Osteoblast (primary cell): ENCODE measurements around the gene PSMB5. TPM values are rescaled to one million over a fixed set of nuclear protein-coding genes. Genes with fewer than 3 reads are reported as not detected.

Experiments
- DNase-seq: peaks from one replicate; pipeline ENCODE4 v3.0.0; 2011; ENCODE audit warnings: low spot score, mixed read lengths; ENCODE audit not compliant: insufficient read length; ENCODE audit errors: missing footprints
- H2AFZ ChIP-seq: 2 replicates; pipeline ENCODE4 v1.6.0; 2011; ENCODE audit warnings: mild to moderate bottlenecking, low read length
- H3K27ac ChIP-seq: 2 replicates; pipeline ENCODE4 v1.5.1; 2011; ENCODE audit warnings: mild to moderate bottlenecking, low read depth, low read length, moderate library complexity
- H3K27me3 ChIP-seq: 2 replicates; pipeline ENCODE4 v1.6.0; 2012; ENCODE audit warnings: mild to moderate bottlenecking, control low read depth, inconsistent platforms, low read length, moderate library complexity; ENCODE audit not compliant: insufficient read depth
- H3K36me3 ChIP-seq: 2 replicates; pipeline ENCODE4 v1.5.1; 2011; ENCODE audit warnings: mild to moderate bottlenecking, low read length, control low read depth, moderate library complexity; ENCODE audit not compliant: insufficient read depth
- H3K4me1 ChIP-seq: 2 replicates; pipeline ENCODE4 v1.5.1; 2011; ENCODE audit warnings: mild to moderate bottlenecking, low read length, control low read depth, moderate library complexity; ENCODE audit not compliant: insufficient read depth
- H3K4me2 ChIP-seq: 2 replicates; pipeline ENCODE4 v1.6.0; 2011; ENCODE audit warnings: mild to moderate bottlenecking, low read length; ENCODE audit not compliant: insufficient read depth
- H3K4me3 ChIP-seq: fragments of 200-600 bp; sonication (generic); 3 replicates; pipeline ENCODE4 v1.5.1; 2012; ENCODE audit warnings: mild to moderate bottlenecking, low read length, inconsistent platforms; ENCODE audit not compliant: insufficient read depth
- H3K79me2 ChIP-seq: 2 replicates; pipeline ENCODE4 v1.6.0; 2012; ENCODE audit warnings: mild to moderate bottlenecking, low read length, control low read depth, inconsistent platforms; ENCODE audit not compliant: insufficient read depth
- H3K9me3 ChIP-seq: 2 replicates; pipeline ENCODE4 v1.5.1; 2011; ENCODE audit warnings: low read depth, low read length, control low read depth
- H4K20me1 ChIP-seq: 2 replicates; pipeline ENCODE4 v1.6.0; 2012; ENCODE audit warnings: mild to moderate bottlenecking, low read length, control low read depth; ENCODE audit not compliant: insufficient read depth
- total RNA-seq: library from RNA; depleted of rRNA; stranded (reverse); fragments of >200 nt; gene quantifications from 2 replicates; pipeline ENCODE4 v1.2.3, GENCODE V29; 2012
- TF ChIP-seq, protein P1 (sequence below): IDR thresholded peaks from 2 replicates; pipeline ENCODE4 v1.5.1; 2011; ENCODE audit warnings: mild to moderate bottlenecking, low read depth, low read length, moderate library complexity; ENCODE audit errors: extremely low read depth

PSMB5 gene
- total RNA-seq, 1 donor = 162 TPM

- H3K36me3 ChIP-seq = peaks cover 77% of the 10 kb centered on the region
These were observed 43.3 kb upstream of the PSMB5 start for GRCh38 chr14:23077962-23078361.

GRCh38 chr14:23076785-23077408, 42.2 kb upstream of the PSMB5 start:
- TF ChIP-seq, protein P1, sequence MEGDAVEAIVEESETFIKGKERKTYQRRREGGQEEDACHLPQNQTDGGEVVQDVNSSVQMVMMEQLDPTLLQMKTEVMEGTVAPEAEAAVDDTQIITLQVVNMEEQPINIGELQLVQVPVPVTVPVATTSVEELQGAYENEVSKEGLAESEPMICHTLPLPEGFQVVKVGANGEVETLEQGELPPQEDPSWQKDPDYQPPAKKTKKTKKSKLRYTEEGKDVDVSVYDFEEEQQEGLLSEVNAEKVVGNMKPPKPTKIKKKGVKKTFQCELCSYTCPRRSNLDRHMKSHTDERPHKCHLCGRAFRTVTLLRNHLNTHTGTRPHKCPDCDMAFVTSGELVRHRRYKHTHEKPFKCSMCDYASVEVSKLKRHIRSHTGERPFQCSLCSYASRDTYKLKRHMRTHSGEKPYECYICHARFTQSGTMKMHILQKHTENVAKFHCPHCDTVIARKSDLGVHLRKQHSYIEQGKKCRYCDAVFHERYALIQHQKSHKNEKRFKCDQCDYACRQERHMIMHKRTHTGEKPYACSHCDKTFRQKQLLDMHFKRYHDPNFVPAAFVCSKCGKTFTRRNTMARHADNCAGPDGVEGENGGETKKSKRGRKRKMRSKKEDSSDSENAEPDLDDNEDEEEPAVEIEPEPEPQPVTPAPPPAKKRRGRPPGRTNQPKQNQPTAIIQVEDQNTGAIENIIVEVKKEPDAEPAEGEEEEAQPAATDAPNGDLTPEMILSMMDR = peak; percentile 72
- no peaks in the 10 kb centered on the region for H3K27me3 ChIP-seq
- no peak overlapping the region for H2AFZ ChIP-seq
- peaks cover 82% of the 10 kb centered on the region for H3K36me3 ChIP-seq
- DNase-seq = peak; percentile 46
- H3K4me2 ChIP-seq = no peak overlapping the region
- H3K4me1 ChIP-seq = peaks cover 54% of the 10 kb centered on the region
- peaks cover 1% of the 10 kb centered on the region for H4K20me1 ChIP-seq
- no peaks in the 10 kb centered on the region for H3K9me3 ChIP-seq
- no peak overlapping the region for H3K4me3 ChIP-seq
- peak overlapping the region; percentile 90 for H3K27ac ChIP-seq
- H3K79me2 ChIP-seq = peaks cover 43% of the 10 kb centered on the region

More at GRCh38 chr14:23077962-23078361, 43.3 kb upstream of the PSMB5 start:
- Histone ChIP-seq H4K20me1 (no peaks in the 10 kb centered on the region), H3K27me3 (no peaks in the 10 kb centered on the region), H3K9me3 (no peaks in the 10 kb centered on the region), H3K27ac (peak overlapping the region; percentile 90), H3K4me3 (peak overlapping the region; percentile 10), H3K4me1 (peaks cover 47% of the 10 kb centered on the region), H2AFZ (no peak overlapping the region), H3K79me2 (peaks cover 38% of the 10 kb centered on the region), H3K4me2 (peak overlapping the region; percentile 63)
- TF ChIP-seq, protein P1 = no peak
- no peak for DNase-seq

GRCh38 chr14:23074906-23075305, 40.2 kb upstream of the PSMB5 start:
- no peak overlapping the region for H3K27ac ChIP-seq
- peaks cover 56% of the 10 kb centered on the region for H3K79me2 ChIP-seq
- H3K27me3 ChIP-seq = no peaks in the 10 kb centered on the region
- no peak overlapping the region for H2AFZ ChIP-seq
- DNase-seq = no peak
- H4K20me1 ChIP-seq = peaks cover 9% of the 10 kb centered on the region
- H3K4me1 ChIP-seq = peaks cover 53% of the 10 kb centered on the region
- no peak overlapping the region for H3K4me2 ChIP-seq
- TF ChIP-seq, protein P1 = no peak
- H3K4me3 ChIP-seq = no peak overlapping the region
- H3K36me3 ChIP-seq = peaks cover 64% of the 10 kb centered on the region
- H3K9me3 ChIP-seq = no peaks in the 10 kb centered on the region

DNA sequence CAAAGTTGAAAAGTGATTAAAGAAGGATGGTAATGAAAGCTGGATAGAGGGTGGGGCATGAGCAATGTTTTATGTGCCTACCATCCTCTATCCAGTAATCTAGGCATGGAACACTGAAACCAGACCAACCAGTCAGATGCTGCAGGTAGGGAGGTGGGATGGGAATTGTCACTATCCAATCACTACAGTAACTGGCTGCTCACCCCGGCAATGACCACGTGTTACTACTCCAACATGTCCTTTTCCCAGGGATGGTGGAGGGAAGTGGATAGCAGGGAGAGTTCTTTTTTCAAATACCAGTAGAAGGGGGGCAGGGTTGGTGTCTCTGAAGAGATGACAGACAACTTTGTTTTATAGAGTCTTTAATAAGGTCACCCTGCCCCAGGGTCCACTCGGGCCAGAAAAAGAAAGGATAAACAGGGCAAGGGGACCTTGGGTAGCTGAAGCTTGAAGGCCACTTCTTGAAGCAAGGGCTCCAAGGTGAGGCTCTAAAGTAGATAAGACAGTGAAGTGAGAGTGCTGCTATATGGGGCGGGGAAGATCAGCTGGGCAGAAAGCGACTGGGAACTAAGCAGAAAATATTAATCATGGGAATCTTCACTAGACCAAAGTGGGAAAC, 37.3 kb upstream of the PSMB5 start:
- H3K4me1 ChIP-seq = peaks cover 39% of the 10 kb centered on the region
- no peak overlapping the region for H2AFZ ChIP-seq
- peaks cover 72% of the 10 kb centered on the region for H3K36me3 ChIP-seq
- H3K27me3 ChIP-seq = no peaks in the 10 kb centered on the region
- TF ChIP-seq, protein P1 = no peak
- H3K79me2 ChIP-seq = peaks cover 83% of the 10 kb centered on the region
- H3K4me3 ChIP-seq = peak overlapping the region; percentile 86
- H3K27ac ChIP-seq = peak overlapping the region; percentile 78
- H4K20me1 ChIP-seq = peaks cover 31% of the 10 kb centered on the region
- no peaks in the 10 kb centered on the region for H3K9me3 ChIP-seq
- peak; percentile 22 for DNase-seq
- H3K4me2 ChIP-seq = peak overlapping the region; percentile 98
